Immature natural killer cell (primary cell): ENCODE data around the gene FAM170B. TPM values are rescaled to one million over a fixed set of nuclear protein-coding genes. Genes with fewer than 3 reads are reported as not detected.

ENCODE experiments used
- DNase-seq, 3 donors: peaks; one replicate each; pipeline ENCODE4 v3.0.0; 2022; ENCODE audit warnings: mixed read lengths in 1 of 3
- H3K27ac Mint-ChIP-seq, 6 donors: one replicate each; pipeline ENCODE4 v1.8.0; 2020; ENCODE audit warnings: mixed read lengths in 6 of 6, mild to moderate bottlenecking in 5 of 6, inconsistent platforms in 4 of 6, moderate library complexity in 3 of 6
- H3K27me3 Mint-ChIP-seq, 3 donors: one replicate each; pipeline ENCODE4 v1.8.0; 2020 to 2021; ENCODE audit warnings: low read depth in 3 of 3, mild to moderate bottlenecking in 3 of 3, mixed read lengths in 3 of 3, moderate library complexity in 3 of 3, inconsistent platforms in 1 of 3
- H3K36me3 Mint-ChIP-seq, 3 donors: one replicate each; pipeline ENCODE4 v1.8.0; 2020; ENCODE audit warnings: mixed read lengths in 3 of 3, inconsistent platforms in 2 of 3, mild to moderate bottlenecking in 2 of 3
- H3K4me1 Mint-ChIP-seq, 2 donors: one replicate each; pipeline ENCODE4 v1.8.0; 2020; ENCODE audit warnings: inconsistent platforms in 2 of 2, mild to moderate bottlenecking in 2 of 2, mixed read lengths in 2 of 2, moderate library complexity in 1 of 2
- H3K4me3 Mint-ChIP-seq, 5 donors: one replicate each; pipeline ENCODE4 v1.8.0; 2020; ENCODE audit warnings: mild to moderate bottlenecking in 5 of 5, mixed read lengths in 5 of 5, inconsistent platforms in 3 of 5, moderate library complexity in 3 of 5
- H3K9me3 Mint-ChIP-seq, 6 donors: one replicate each; pipeline ENCODE4 v1.8.0; 2020; ENCODE audit warnings: mild to moderate bottlenecking in 6 of 6, mixed read lengths in 6 of 6, inconsistent platforms in 4 of 6, moderate library complexity in 3 of 6
- polyA plus RNA-seq, 3 donors: library from polyadenylated mRNA; unstranded; fragments of 300-500 nt; fragmentation: Illumina TruSeq; gene quantifications; one replicate each; pipeline ENCODE4 v1.2.3, GENCODE V29; 2021

The FAM170B gene
- polyA plus RNA-seq: not detected

GRCh38 chr10:49133706-49134248 lies at the start of gene FAM170B:
FAM170B (minus strand) TSS chr10:49134021; CDS start chr10:49133918, 103 bp downstream.
- Mint-ChIP-seq H3K4me3 (peak within 1 kb of the TSS; percentile 28 to 47 (median 43)), H3K4me1 (peaks cover 32 to 36% of the 10 kb centered on the region in 2 donors), H3K36me3 (no peaks in the 10 kb centered on the region), H3K27ac (peak within 1 kb of the TSS in 5 of 6 donors; percentile 36 to 77 (median 56)), H3K9me3 (peaks cover 0 to 6% (median 0%) of the 10 kb centered on the region in 6 donors), H3K27me3 (peaks cover 0 to 3% (median 2%) of the 10 kb centered on the region in 3 donors)
- no peak for DNase-seq

- H3K4me1 Mint-ChIP-seq: peaks cover 87 to 92% of the 10 kb centered on the region in 2 donors
Observed at GRCh38 chr10:49182776-49183175, 49.0 kb upstream of the FAM170B start.

GRCh38 chr10:49180444-49180860 lies 46.6 kb upstream of the FAM170B start:
- no peak for DNase-seq
- H3K36me3 Mint-ChIP-seq: peaks cover 0 to 7% (median 4%) of the 10 kb centered on the region in 3 donors
- H3K27ac Mint-ChIP-seq: peak overlapping the region; percentile 37 to 94 (median 78)
- H3K4me3 Mint-ChIP-seq: peak overlapping the region in 3 of 5 donors; percentile 26 to 79 (median 51)
- peaks cover 0 to 3% (median 0%) of the 10 kb centered on the region in 3 donors for H3K27me3 Mint-ChIP-seq
- H3K9me3 Mint-ChIP-seq: no peaks in the 10 kb centered on the region
- peaks cover 75 to 87% of the 10 kb centered on the region in 2 donors for H3K4me1 Mint-ChIP-seq

More at GRCh38 chr10:49182776-49183175, 49.0 kb upstream of the FAM170B start:
- Mint-ChIP-seq H3K36me3 (peaks cover 0 to 7% (median 0%) of the 10 kb centered on the region in 3 donors), H3K4me3 (peak overlapping the region in 4 of 5 donors; percentile 13 to 70 (median 48)), H3K27ac (peak overlapping the region in 4 of 6 donors; percentile 62 to 78 (median 75)), H3K27me3 (peaks cover 0 to 3% (median 0%) of the 10 kb centered on the region in 3 donors), H3K9me3 (peaks cover 0 to 2% (median 0%) of the 10 kb centered on the region in 6 donors)
- DNase-seq: no peak

- peaks cover 0 to 6% (median 0%) of the 10 kb centered on the region in 3 donors for H3K27me3 Mint-ChIP-seq
- H3K9me3 Mint-ChIP-seq: no peaks in the 10 kb centered on the region
- peaks cover 0 to 7% (median 4%) of the 10 kb centered on the region in 3 donors for H3K36me3 Mint-ChIP-seq
- H3K4me1 Mint-ChIP-seq: peaks cover 74 to 84% of the 10 kb centered on the region in 2 donors
- H3K4me3 Mint-ChIP-seq: peak overlapping the region in 3 of 5 donors; percentile 26 to 79 (median 51)
- DNase-seq: no peak
- H3K27ac Mint-ChIP-seq: peak overlapping the region; percentile 37 to 94 (median 78)
Observed at GRCh38 chr10:49179699-49180443, 46.0 kb upstream of the FAM170B start.

GRCh38 chr10:49178489-49179471 lies 45.0 kb upstream of the FAM170B start:
- H3K4me1 Mint-ChIP-seq: peaks cover 72 to 78% of the 10 kb centered on the region in 2 donors
- H3K36me3 Mint-ChIP-seq: peaks cover 0 to 7% (median 4%) of the 10 kb centered on the region in 3 donors
- H3K27ac Mint-ChIP-seq: peak overlapping the region; percentile 59 to 97 (median 90)
- no peaks in the 10 kb centered on the region for H3K9me3 Mint-ChIP-seq
- peaks cover 0 to 6% (median 0%) of the 10 kb centered on the region in 3 donors for H3K27me3 Mint-ChIP-seq
- no peak for DNase-seq
- H3K4me3 Mint-ChIP-seq: peak overlapping the region in 1 of 5 donors; percentile 78

- Mint-ChIP-seq H3K27me3 (peaks cover 0 to 3% (median 0%) of the 10 kb centered on the region in 3 donors), H3K4me3 (peak overlapping the region in 4 of 5 donors; percentile 48 to 78 (median 68)), H3K27ac (peak overlapping the region; percentile 87 to 97 (median 90)), H3K4me1 (peaks cover 73 to 78% of the 10 kb centered on the region in 2 donors), H3K36me3 (peaks cover 0 to 7% (median 4%) of the 10 kb centered on the region in 3 donors), H3K9me3 (peaks cover 0 to 1% (median 0%) of the 10 kb centered on the region in 6 donors)
- peak in 2 of 3 donors; percentile 39 to 44 for DNase-seq
Observed at GRCh38 chr10:49177391-49178355, 43.9 kb upstream of the FAM170B start.

- peaks cover 0 to 7% (median 4%) of the 10 kb centered on the region in 3 donors for H3K36me3 Mint-ChIP-seq
- DNase-seq: no peak
- H3K4me3 Mint-ChIP-seq: peak overlapping the region in 2 of 5 donors; percentile 13 to 78
- H3K4me1 Mint-ChIP-seq: peaks cover 73 to 78% of the 10 kb centered on the region in 2 donors
- H3K27me3 Mint-ChIP-seq: peaks cover 0 to 3% (median 0%) of the 10 kb centered on the region in 3 donors
- peaks cover 0 to 1% (median 0%) of the 10 kb centered on the region in 6 donors for H3K9me3 Mint-ChIP-seq
- peak overlapping the region in 4 of 6 donors; percentile 88 to 97 (median 90) for H3K27ac Mint-ChIP-seq
Observed at GRCh38 chr10:49176310-49177268, 42.8 kb upstream of the FAM170B start.

- Mint-ChIP-seq H3K4me3 (no peak overlapping the region), H3K27ac (peak overlapping the region in 2 of 6 donors; percentile 60 to 70), H3K4me1 (peaks cover 69 to 70% of the 10 kb centered on the region in 2 donors), H3K9me3 (peaks cover 0 to 1% (median 0%) of the 10 kb centered on the region in 6 donors), H3K36me3 (peaks cover 0 to 6% (median 4%) of the 10 kb centered on the region in 3 donors), H3K27me3 (peaks cover 0 to 3% (median 0%) of the 10 kb centered on the region in 3 donors)
- no peak for DNase-seq
Observed at GRCh38 chr10:49175587-49176309, 41.9 kb upstream of the FAM170B start.

GRCh38 chr10:49174926-49175500 lies 41.2 kb upstream of the FAM170B start:
- Mint-ChIP-seq H3K36me3 (peaks cover 0 to 4% (median 0%) of the 10 kb centered on the region in 3 donors), H3K27me3 (peaks cover 0 to 3% (median 0%) of the 10 kb centered on the region in 3 donors), H3K9me3 (peaks cover 0 to 1% (median 0%) of the 10 kb centered on the region in 6 donors), H3K4me3 (peak overlapping the region in 1 of 5 donors; percentile 18), H3K4me1 (peaks cover 63 to 66% of the 10 kb centered on the region in 2 donors), H3K27ac (peak overlapping the region in 3 of 6 donors; percentile 40 to 65 (median 65))
- DNase-seq: no peak

- Mint-ChIP-seq H3K27ac (peak overlapping the region in 2 of 6 donors; percentile 29 to 65), H3K36me3 (peaks cover 0 to 4% (median 0%) of the 10 kb centered on the region in 3 donors), H3K4me3 (peak overlapping the region in 1 of 5 donors; percentile 18), H3K4me1 (peaks cover 62 to 65% of the 10 kb centered on the region in 2 donors), H3K27me3 (peaks cover 0 to 3% (median 0%) of the 10 kb centered on the region in 3 donors), H3K9me3 (peaks cover 0 to 1% (median 0%) of the 10 kb centered on the region in 6 donors)
- no peak for DNase-seq
Observed at GRCh38 chr10:49174261-49174925, 40.6 kb upstream of the FAM170B start.
